Measurements from ENCODE around the gene IGSF21. TPM values are rescaled to one million over a fixed set of nuclear protein-coding genes. Genes with fewer than 3 reads are reported as not detected.

Gene IGSF21
- total RNA-seq, 1 donor from 2014 or later = 4.4 TPM

- H3K9me3 Mint-ChIP-seq (ENCODE audit: unreplicated experiment) = no peaks in the 10 kb centered on the region
- H3K27ac Mint-ChIP-seq (ENCODE audit: unreplicated experiment) = no peak overlapping the region
- peaks cover 5% of the 10 kb centered on the region for H3K4me1 Mint-ChIP-seq (ENCODE audit: unreplicated experiment)
- no peaks in the 10 kb centered on the region for H3K27me3 Mint-ChIP-seq (ENCODE audit: unreplicated experiment)
- no peak overlapping the region for H3K4me3 Mint-ChIP-seq (ENCODE audit: unreplicated experiment)
- TF ChIP-seq CTCF (IDR thresholded peaks at IDR 0.05; ENCODE audit: unreplicated experiment) = no peak
- no peaks in the 10 kb centered on the region for H3K36me3 Mint-ChIP-seq (ENCODE audit: low read depth, unreplicated experiment)
- no peak for DNase-seq (ENCODE audit: low spot score)
Measured at GRCh38 chr1:18422954-18423353, 315.4 kb downstream of the IGSF21 start.

GRCh38 chr1:18426580-18426979 lies 319.0 kb downstream of the IGSF21 start:
- H3K4me3 Mint-ChIP-seq (ENCODE audit: unreplicated experiment) = no peak overlapping the region
- no peak overlapping the region for H3K27ac Mint-ChIP-seq (ENCODE audit: unreplicated experiment)
- H3K27me3 Mint-ChIP-seq (ENCODE audit: unreplicated experiment) = no peaks in the 10 kb centered on the region
- DNase-seq (ENCODE audit: low spot score) = no peak
- H3K4me1 Mint-ChIP-seq (ENCODE audit: unreplicated experiment) = peaks cover 5% of the 10 kb centered on the region
- TF ChIP-seq CTCF (IDR thresholded peaks at IDR 0.05; ENCODE audit: unreplicated experiment) = no peak
- H3K36me3 Mint-ChIP-seq (ENCODE audit: low read depth, unreplicated experiment) = no peaks in the 10 kb centered on the region
- no peaks in the 10 kb centered on the region for H3K9me3 Mint-ChIP-seq (ENCODE audit: unreplicated experiment)
